A549 treated with Mapracorat at 1 μM for 4 hours (cell line): ENCODE data around the gene CCR9. TPM values are rescaled to one million over a fixed set of nuclear protein-coding genes. Genes with fewer than 3 reads are reported as not detected.

ENCODE experiments used
- total RNA-seq: library from RNA; stranded (reverse); fragments of 200-300 nt; extraction: Qiagen RNA extraction; gene quantifications from 5 replicates; pipeline ENCODE4 v1.2.3, GENCODE V29; 2022

CCR9 gene, protein sequence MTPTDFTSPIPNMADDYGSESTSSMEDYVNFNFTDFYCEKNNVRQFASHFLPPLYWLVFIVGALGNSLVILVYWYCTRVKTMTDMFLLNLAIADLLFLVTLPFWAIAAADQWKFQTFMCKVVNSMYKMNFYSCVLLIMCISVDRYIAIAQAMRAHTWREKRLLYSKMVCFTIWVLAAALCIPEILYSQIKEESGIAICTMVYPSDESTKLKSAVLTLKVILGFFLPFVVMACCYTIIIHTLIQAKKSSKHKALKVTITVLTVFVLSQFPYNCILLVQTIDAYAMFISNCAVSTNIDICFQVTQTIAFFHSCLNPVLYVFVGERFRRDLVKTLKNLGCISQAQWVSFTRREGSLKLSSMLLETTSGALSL
- total RNA-seq, result not detected in 5 replicates

DNA sequence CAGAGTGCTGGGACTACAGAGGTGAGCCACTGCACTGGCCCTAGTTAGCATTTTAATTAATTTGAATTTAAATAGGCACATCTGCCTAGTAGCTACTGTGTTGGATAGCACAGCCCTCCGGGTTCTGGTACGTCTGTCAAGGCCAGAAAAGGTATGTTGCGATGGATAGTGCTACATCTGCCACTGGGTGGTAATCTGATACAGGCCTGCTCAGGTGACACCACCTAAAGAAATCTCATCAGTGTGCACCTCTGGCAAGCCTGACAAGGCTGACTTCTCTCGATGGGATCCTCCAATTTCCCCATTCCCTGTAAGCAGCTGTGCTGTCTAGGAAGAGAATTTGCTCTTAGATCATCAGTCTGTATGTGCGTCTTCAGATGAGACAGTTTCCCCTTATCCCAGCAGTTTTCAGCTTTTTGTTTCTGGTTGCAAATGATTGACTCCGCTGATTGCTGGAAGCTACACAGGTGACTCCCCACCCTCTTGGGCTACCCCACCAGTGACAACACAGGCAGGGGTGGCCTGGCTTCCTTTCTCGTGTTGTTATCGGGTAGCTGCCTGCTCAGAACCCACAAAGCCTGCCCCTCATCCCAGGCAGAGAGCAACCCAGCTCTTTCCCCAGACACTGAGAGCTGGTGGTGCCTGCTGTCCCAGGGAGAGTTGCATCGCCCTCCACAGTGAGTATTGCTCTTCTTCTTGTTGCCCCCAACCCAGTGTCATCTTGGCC, at the start of gene CCR9:
Gene CCR9 (plus strand): TSS at position 565 of the 727 bp plus-strand sequence. CDS start 8,391 bp downstream, outside the sequence.

DNA sequence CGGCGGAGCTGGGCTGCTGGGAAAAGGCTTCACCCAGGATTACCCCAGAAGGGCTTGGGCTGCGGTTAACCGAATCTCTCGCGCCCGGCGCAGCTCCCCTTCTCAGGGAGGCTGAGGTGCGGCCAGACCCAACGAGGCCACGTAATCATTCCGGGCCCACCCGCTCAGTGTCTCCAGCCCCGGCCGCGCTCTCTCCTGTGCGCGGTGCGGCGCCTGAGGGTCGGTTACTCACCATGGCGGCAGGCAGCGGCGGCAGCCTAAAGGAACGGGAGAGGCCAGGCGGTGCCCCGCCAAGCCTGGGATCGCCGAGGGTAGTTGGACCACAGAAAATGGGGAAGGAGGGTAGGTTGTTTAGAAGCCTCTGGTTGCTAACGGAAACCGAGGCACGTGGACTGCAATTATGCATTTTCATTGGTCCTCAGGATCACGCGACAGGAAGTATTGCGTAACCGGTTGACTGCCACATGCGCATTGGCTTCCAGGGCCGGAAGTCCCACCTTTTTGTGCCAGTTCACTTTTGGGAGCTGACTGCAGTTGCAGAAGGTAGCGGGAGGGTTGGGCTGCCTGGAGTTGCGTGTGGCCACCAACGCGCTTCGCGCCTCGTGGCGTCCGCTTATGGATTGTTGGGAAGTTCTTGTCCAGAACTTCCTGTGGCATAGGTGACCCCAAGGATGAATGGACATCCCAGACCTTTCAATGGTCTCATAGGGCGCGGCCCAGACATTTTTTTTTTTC, 44.4 kb upstream of the CCR9 start, which contains the start of gene LZTFL1:
Gene LZTFL1 (minus strand): TSS at position 363 of the 735 bp plus-strand sequence. CDS start 128 bp downstream, at position 235.

DNA sequence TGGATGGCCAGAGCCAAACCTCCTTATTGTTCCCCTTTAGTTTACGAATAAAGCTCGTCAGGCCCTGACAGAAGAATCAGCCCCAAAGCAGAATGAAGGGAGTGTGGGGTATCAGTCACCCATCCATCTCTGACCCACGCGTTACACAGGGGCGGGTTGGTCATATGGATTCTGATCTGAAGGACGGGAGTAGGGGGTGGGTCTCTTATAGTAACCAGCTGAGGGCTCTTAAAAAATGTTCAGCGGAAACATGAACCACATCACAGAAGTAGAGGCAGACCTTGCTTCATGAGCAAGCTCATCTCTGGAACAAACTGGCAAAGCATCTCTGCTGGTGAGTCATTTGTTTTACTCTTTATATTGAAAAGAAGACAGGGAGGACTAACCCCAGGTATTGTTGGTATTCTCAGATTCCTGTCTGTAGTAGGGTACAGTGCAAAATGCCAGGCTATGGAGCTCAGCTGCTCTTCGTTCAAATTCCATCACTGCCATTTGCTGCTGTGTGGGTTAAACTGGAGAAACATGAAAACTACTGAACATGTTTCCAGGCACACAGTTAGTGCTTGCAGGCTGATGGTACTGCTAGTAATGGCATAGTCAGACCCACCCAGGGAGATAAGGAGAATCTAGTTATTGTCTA, 57.0 kb downstream of the CCR9 start, which contains the start of gene CXCR6:
Gene CXCR6 (plus strand): TSS at position 258 of the 640 bp plus-strand sequence. CDS start 3,018 bp downstream, outside the sequence.

Other genes starting within 250 kb of the CCR9 start
- 13.8 to 16.2 TPM (median 15.5 TPM) in 5 replicates for gene SACM1L, start 197.1 kb upstream of the CCR9 start, total RNA-seq
- gene SLC6A20, start 90.0 kb upstream of the CCR9 start, total RNA-seq, result 0.02 TPM in 1 of 5 replicates, not detected in the others
- gene LZTFL1, start 44.4 kb upstream of the CCR9 start, total RNA-seq, result 12.7 to 18.3 TPM (median 17.5 TPM) in 5 replicates
- not detected in 5 replicates for gene CXCR6, start 56.9 kb downstream of the CCR9 start, total RNA-seq
- 4.5 to 5.7 TPM (median 4.9 TPM) in 5 replicates for gene FYCO1, start 109.3 kb downstream of the CCR9 start, total RNA-seq
- not detected in 5 replicates for gene XCR1, start 140.9 kb downstream of the CCR9 start, total RNA-seq